Neuronal stem cell (in vitro differentiated cells): ENCODE measurements around the gene CSRP1.

ENCODE experiments used
- DNase-seq: peaks from one replicate; pipeline ENCODE4 v3.0.0-alpha.2; 2013; ENCODE audit warnings: low spot score
- H2AFZ ChIP-seq: one replicate; pipeline ENCODE4 v1.6.1; 2013; ENCODE audit warnings: mild to moderate bottlenecking, low read length, inconsistent platforms
- H2AK5ac ChIP-seq: 2 replicates; pipeline ENCODE4 v1.6.1; 2013; ENCODE audit warnings: low read depth, mild to moderate bottlenecking, inconsistent platforms, low read length, moderate library complexity, mixed read lengths
- H2BK120ac ChIP-seq: 2 replicates; pipeline ENCODE4 v1.6.1; 2013; ENCODE audit warnings: low read depth, mild to moderate bottlenecking, inconsistent platforms, low read length, moderate library complexity, mixed read lengths
- H2BK12ac ChIP-seq: one replicate; pipeline ENCODE4 v1.6.1; 2013; ENCODE audit warnings: low read length, inconsistent platforms
- H2BK15ac ChIP-seq: 2 replicates; pipeline ENCODE4 v1.6.1; 2013; ENCODE audit warnings: mild to moderate bottlenecking, low read length, inconsistent platforms, mixed read lengths
- H2BK5ac ChIP-seq: one replicate; pipeline ENCODE4 v1.6.1; 2013; ENCODE audit warnings: inconsistent platforms, mild to moderate bottlenecking, low read length, moderate library complexity
- H3K14ac ChIP-seq: one replicate; pipeline ENCODE4 v1.6.1; 2013; ENCODE audit warnings: low read length, inconsistent platforms
- H3K18ac ChIP-seq: 2 replicates; pipeline ENCODE4 v1.6.1; 2013; ENCODE audit warnings: low read length, inconsistent platforms
- H3K23ac ChIP-seq: 2 replicates; pipeline ENCODE4 v1.6.1; 2013; ENCODE audit warnings: low read depth, mild to moderate bottlenecking, mixed read lengths, low read length, inconsistent platforms; ENCODE audit not compliant: poor library complexity
- H3K27ac ChIP-seq: replicated peaks from 3 replicates; pipeline ENCODE4 v1.5.1; 2013; ENCODE audit warnings: low read length, inconsistent platforms
- H3K27me3 ChIP-seq, 3 experiments: 2 replicates each; pipeline ENCODE4 v1.6.1; 2013; ENCODE audit warnings: low read length in 3 of 3, mild to moderate bottlenecking in 2 of 3, inconsistent platforms in 1 of 3, low read depth in 1 of 3, mixed read lengths in 1 of 3, moderate library complexity in 1 of 3; ENCODE audit not compliant: control insufficient read depth in 3 of 3, insufficient read depth in 3 of 3
- H3K36me3 ChIP-seq, 2 donors: replicated peaks in 1 of 2; 2 replicates each; pipeline ENCODE4 v1.6.1; 2013; ENCODE audit warnings: low read length in 2 of 2; ENCODE audit not compliant: control insufficient read depth in 2 of 2, insufficient read depth in 2 of 2
- H3K4ac ChIP-seq: 2 replicates; pipeline ENCODE4 v1.6.1; 2013; ENCODE audit warnings: inconsistent platforms, mild to moderate bottlenecking, low read length, moderate library complexity
- H3K4me1 ChIP-seq, 2 donors: 1 replicate in 1 of 2; 2 replicates in 1 of 2; pipeline ENCODE4 v1.6.1; 2013; ENCODE audit warnings: low read length in 2 of 2, low read depth in 1 of 2; ENCODE audit not compliant: control insufficient read depth in 2 of 2, insufficient read depth in 1 of 2
- H3K4me2 ChIP-seq: one replicate; pipeline ENCODE4 v1.6.1; 2013; ENCODE audit warnings: mild to moderate bottlenecking, low read length, inconsistent platforms; ENCODE audit not compliant: insufficient read depth, poor library complexity, severe bottlenecking
- H3K4me3 ChIP-seq, 2 donors: 2 replicates each; pipeline ENCODE4 v1.5.1; 2013; ENCODE audit warnings: low read length in 2 of 2, mild to moderate bottlenecking in 2 of 2, inconsistent platforms in 1 of 2, moderate library complexity in 1 of 2
- H3K79me1 ChIP-seq: one replicate; pipeline ENCODE4 v1.6.1; 2013; ENCODE audit warnings: low read depth, mild to moderate bottlenecking, inconsistent platforms, low read length, moderate library complexity
- H3K9ac ChIP-seq: one replicate; pipeline ENCODE4 v1.6.1; 2013; ENCODE audit warnings: mild to moderate bottlenecking, low read depth, low read length, inconsistent platforms; ENCODE audit not compliant: poor library complexity
- H3K9me3 ChIP-seq, 2 donors: replicated peaks in 1 of 2; 2 replicates each; pipeline versions ENCODE3 to v1.6.1; 2013; ENCODE audit warnings: low read length in 2 of 2, mild to moderate bottlenecking in 2 of 2, inconsistent platforms in 1 of 2, low read depth in 1 of 2, mixed read lengths in 1 of 2, moderate library complexity in 1 of 2; ENCODE audit not compliant: control insufficient read depth in 2 of 2, insufficient read depth in 1 of 2
- H4K8ac ChIP-seq: one replicate; pipeline ENCODE4 v1.6.1; 2013; ENCODE audit warnings: low read depth, mild to moderate bottlenecking, inconsistent platforms, low read length, moderate library complexity
- H4K91ac ChIP-seq: one replicate; pipeline ENCODE4 v1.6.1; 2013; ENCODE audit warnings: low read length, low read depth, mild to moderate bottlenecking, inconsistent platforms; ENCODE audit not compliant: poor library complexity
- WGBS, 2 donors: extraction: QIAGEN DNeasy Blood & Tissue Kit; methylation state at CpG; one replicate each; pipeline ENCODE4 v1.1.7; 2013; ENCODE audit warnings: missing lambda C conversion rate in 2 of 2, mixed read lengths in 1 of 2; ENCODE audit not compliant: insufficient read length in 2 of 2, insufficient replicate concordance in 1 of 2; ENCODE audit errors: extremely low coverage in 2 of 2; 5-methylcytosine and 5-hydroxymethylcytosine counted together

CSRP1 gene

GRCh38 chr1:201533836-201534235 is 26.9 kb upstream of the CSRP1 start:
- no peak overlapping the region for H4K91ac ChIP-seq
- no peak overlapping the region for H2AFZ ChIP-seq
- H3K4me1 ChIP-seq, result peaks cover 15 to 17% of the 10 kb centered on the region in 2 donors
- H3K4me3 ChIP-seq, result no peak overlapping the region
- H3K4me2 ChIP-seq, result no peak overlapping the region
- no peak overlapping the region for H3K4ac ChIP-seq
- no peak overlapping the region for H3K23ac ChIP-seq
- H3K14ac ChIP-seq, result no peak overlapping the region
- H2BK12ac ChIP-seq, result no peak overlapping the region
- no peak overlapping the region for H2BK5ac ChIP-seq
- H3K18ac ChIP-seq, result peak overlapping the region; percentile 39
- H3K36me3 ChIP-seq, result no peaks in the 10 kb centered on the region
- H3K9ac ChIP-seq, result no peak overlapping the region
- no peak overlapping the region for H2BK15ac ChIP-seq
- H3K27me3 ChIP-seq, result peaks cover 0 to 56% (median 3%) of the 10 kb centered on the region in 3 experiments
- H3K9me3 ChIP-seq, result no peaks in the 10 kb centered on the region
- H3K27ac ChIP-seq, result no peak overlapping the region
- H3K79me1 ChIP-seq, result no peaks in the 10 kb centered on the region
- no peak overlapping the region for H2AK5ac ChIP-seq
- no CpG with 5 or more reads among the region's 4 CpGs for WGBS, 2 donors
- DNase-seq, result no peak
- no peak overlapping the region for H2BK120ac ChIP-seq
- no peak overlapping the region for H4K8ac ChIP-seq

GRCh38 chr1:201531551-201532425 is 24.9 kb upstream of the CSRP1 start:
- peaks cover 0 to 38% (median 0%) of the 10 kb centered on the region in 3 experiments for H3K27me3 ChIP-seq
- no peaks in the 10 kb centered on the region for H3K9me3 ChIP-seq
- H4K8ac ChIP-seq, result no peak overlapping the region
- no peak overlapping the region for H2BK12ac ChIP-seq
- H3K36me3 ChIP-seq, result no peaks in the 10 kb centered on the region
- DNase-seq, result no peak
- no peak overlapping the region for H2AK5ac ChIP-seq
- H3K27ac ChIP-seq, result no peak overlapping the region
- no peak overlapping the region for H3K9ac ChIP-seq
- H3K4me1 ChIP-seq, result peaks cover 12 to 13% of the 10 kb centered on the region in 2 donors
- H3K18ac ChIP-seq, result peak overlapping the region; percentile 5
- H2BK120ac ChIP-seq, result no peak overlapping the region
- no peak overlapping the region for H3K23ac ChIP-seq
- H2BK5ac ChIP-seq, result peak overlapping the region; percentile 55
- no peak overlapping the region for H4K91ac ChIP-seq
- H3K79me1 ChIP-seq, result no peaks in the 10 kb centered on the region
- H3K14ac ChIP-seq, result no peak overlapping the region
- WGBS, 2 donors, result no CpG with 5 or more reads among the region's 9 CpGs
- no peak overlapping the region for H3K4ac ChIP-seq
- H2AFZ ChIP-seq, result peak overlapping the region; percentile 14
- no peak overlapping the region for H3K4me2 ChIP-seq
- peak overlapping the region; percentile 33 for H2BK15ac ChIP-seq
- no peak overlapping the region for H3K4me3 ChIP-seq

GRCh38 chr1:201530741-201531531 is 24.0 kb upstream of the CSRP1 start:
- H3K23ac ChIP-seq, result no peak overlapping the region
- no peaks in the 10 kb centered on the region for H3K79me1 ChIP-seq
- no peak overlapping the region for H3K9ac ChIP-seq
- no peaks in the 10 kb centered on the region for H3K36me3 ChIP-seq
- no peak overlapping the region for H3K4ac ChIP-seq
- H3K9me3 ChIP-seq, result no peaks in the 10 kb centered on the region
- DNase-seq, result peak; percentile 65
- no peak overlapping the region for H3K4me2 ChIP-seq
- H3K14ac ChIP-seq, result no peak overlapping the region
- no peak overlapping the region for H2BK12ac ChIP-seq
- peaks cover 12 to 13% of the 10 kb centered on the region in 2 donors for H3K4me1 ChIP-seq
- H4K91ac ChIP-seq, result no peak overlapping the region
- H3K27ac ChIP-seq, result no peak overlapping the region
- H3K27me3 ChIP-seq, result peaks cover 0 to 30% (median 0%) of the 10 kb centered on the region in 3 experiments
- no peak overlapping the region for H3K4me3 ChIP-seq
- no CpG with 5 or more reads among the region's 26 CpGs for WGBS, 2 donors
- peak overlapping the region; percentile 5 for H3K18ac ChIP-seq
- H2AFZ ChIP-seq, result peak overlapping the region; percentile 14
- no peak overlapping the region for H4K8ac ChIP-seq
- peak overlapping the region; percentile 55 for H2BK5ac ChIP-seq
- H2BK15ac ChIP-seq, result peak overlapping the region; percentile 33
- H2AK5ac ChIP-seq, result no peak overlapping the region
- no peak overlapping the region for H2BK120ac ChIP-seq
